ENCODE measurements around the gene RXRB. TPM values are rescaled to one million over a fixed set of nuclear protein-coding genes. Genes with fewer than 3 reads are reported as not detected.
A peak's percentile ranks its signal among the peaks of the same experiment; 100 is the strongest.

The RXRB gene
- total and polyA plus RNA-seq, 2 of the 8 experiments (the other 6 are each of a cell fraction or from before 2014, with no cell fraction given): 13.0 to 18.1 TPM

- TF ChIP-seq FOSL1 (IDR thresholded peaks at IDR 0.05; ENCODE audit: insufficient read depth, low read depth, low read length): no peak
- peak; percentile 43 for TF ChIP-seq KDM5A (IDR thresholded peaks at IDR 0.05; ENCODE audit: low read length)
- TF ChIP-seq HDAC2 (IDR thresholded peaks at IDR 0.05; ENCODE audit: borderline replicate concordance in 1 of 2, low read depth in 2 of 2, low read length in 2 of 2): no peak
- TF ChIP-seq GTF2F1 (IDR thresholded peaks at IDR 0.05; ENCODE audit: borderline replicate concordance, low read depth, low read length): no peak
- peak; percentile 66 for TF ChIP-seq TBP (IDR thresholded peaks at IDR 0.05; ENCODE audit: low read depth, low read length)
- no peak for TF ChIP-seq SRF (IDR thresholded peaks at IDR 0.05; ENCODE audit: low read depth, low read length)
- TF ChIP-seq SP2 (IDR thresholded peaks at IDR 0.05; ENCODE audit: low read length): no peak
- TF ChIP-seq EP300 (IDR thresholded peaks at IDR 0.05; ENCODE audit: borderline replicate concordance in 1 of 2, low read depth in 2 of 2, low read length in 2 of 2): 0 out of 3 replicates have a peak, but pooled peaks of 1 of the 2 experiments have one; percentile 48
- peak; percentile 93 for TF ChIP-seq NRF1 (IDR thresholded peaks at IDR 0.05; ENCODE audit: low read depth, low read length)
- TF ChIP-seq ZNF274 (IDR thresholded peaks at IDR 0.05; ENCODE audit: borderline replicate concordance, extremely low read depth, low read length): no peak
- TF ChIP-seq SIRT6 (IDR thresholded peaks at IDR 0.05; ENCODE audit: low read length): no peak
- TF ChIP-seq ATF2 (IDR thresholded peaks at IDR 0.05; ENCODE audit: low read length): peak; percentile 83
- TF ChIP-seq GABPA (IDR thresholded peaks at IDR 0.05; ENCODE audit: borderline replicate concordance, insufficient read depth, low read length): no peak
- peak; percentile 94 for TF ChIP-seq BRCA1 (IDR thresholded peaks at IDR 0.05; ENCODE audit: low read depth, low read length)
- TF ChIP-seq POLR2AphosphoS5 (IDR thresholded peaks at IDR 0.05; ENCODE audit: low read depth, low read length): peak; percentile 84
- no peak for TF ChIP-seq USF2 (IDR thresholded peaks at IDR 0.05; ENCODE audit: low read length)
- peak; percentile 92 for TF ChIP-seq PHF8 (conservative IDR thresholded peaks at IDR 0.05; ENCODE audit: low read depth, low read length)
These were observed at the start of gene RXRB, which contains the start of gene SLC39A7 (continued) for GRCh38 chr6:33200219-33201146.

Data from H1 (cell line).